Right atrium auricular region (tissue), 2 donors: ENCODE data around the gene RTBDN. TPM values are rescaled to one million over a fixed set of nuclear protein-coding genes. Genes with fewer than 3 reads are reported as not detected.

Source experiments
- DNase-seq: peaks from one replicate; pipeline ENCODE4 v3.0.0-alpha.2; 2019; ENCODE audit warnings: low spot score
- H3K27ac ChIP-seq, 2 donors: fragments of 200-600 bp; sonication (generic); 1 replicate in 1 of 2; 2 replicates in 1 of 2; pipeline ENCODE4 v1.5.1; 2016 to 2019
- H3K27me3 ChIP-seq, 2 donors: fragments of 200-600 bp; sonication (generic); one replicate each; pipeline versions ENCODE4 v1.5.1 to v1.6.0; 2017 to 2019
- H3K36me3 ChIP-seq: fragments of 200-600 bp; sonication (generic); one replicate; pipeline ENCODE4 v1.5.1; 2016
- H3K4me1 ChIP-seq, 2 donors: fragments of 200-600 bp; sonication (generic); one replicate each; pipeline versions ENCODE4 v1.5.1 to v1.6.0; 2017 to 2019
- H3K4me3 ChIP-seq, 2 donors: fragments of 200-600 bp; sonication (generic); 1 replicate in 1 of 2; 2 replicates in 1 of 2; pipeline ENCODE4 v1.5.1; 2017 to 2019; ENCODE audit warnings: mild to moderate bottlenecking in 1 of 2, moderate library complexity in 1 of 2
- H3K9me3 ChIP-seq, 2 donors: fragments of 200-600 bp; sonication (generic); one replicate each; pipeline ENCODE4 v1.5.1; 2019
- CTCF ChIP-seq, 2 donors: fragments of 200-600 bp; sonication (generic); IDR thresholded peaks; one replicate each; pipeline ENCODE4 v1.5.1; 2019; ENCODE audit warnings: antibody characterized with exemption in 2 of 2
- total RNA-seq, 2 donors: library from RNA; depleted of rRNA; stranded (reverse); fragments of >200 nt; gene quantifications; one replicate each; pipeline ENCODE4 v1.1.0, GENCODE V29; 2016

The RTBDN gene
- total RNA-seq, 2 donors from 2014 or later = not detected

GRCh38 chr19:12788042-12788681, 46.2 kb downstream of the RTBDN start:
- H3K27me3 ChIP-seq = no peaks in the 10 kb centered on the region
- peaks cover 0 to 72% of the 10 kb centered on the region in 2 donors for H3K4me1 ChIP-seq
- no peak for DNase-seq
- no peak for TF ChIP-seq CTCF (IDR thresholded peaks at IDR 0.05)
- no peaks in the 10 kb centered on the region for H3K9me3 ChIP-seq
- H3K36me3 ChIP-seq = peaks cover 9% of the 10 kb centered on the region
- peak overlapping the region; percentile 96 to 99 for H3K27ac ChIP-seq
- peak overlapping the region in 1 of 2 donors; percentile 82 for H3K4me3 ChIP-seq

- no peak for DNase-seq
- Histone ChIP-seq H3K36me3 (peaks cover 7% of the 10 kb centered on the region), H3K4me1 (peaks cover 0 to 78% of the 10 kb centered on the region in 2 donors), H3K4me3 (no peak overlapping the region), H3K27ac (peak overlapping the region; percentile 96 to 99), H3K27me3 (no peaks in the 10 kb centered on the region), H3K9me3 (no peaks in the 10 kb centered on the region)
- TF ChIP-seq CTCF (IDR thresholded peaks at IDR 0.05) = no peak
Observed at GRCh38 chr19:12787458-12787857, 46.9 kb downstream of the RTBDN start.

- H3K27ac ChIP-seq = peak overlapping the region; percentile 96 to 99
- DNase-seq = no peak
- H3K27me3 ChIP-seq = no peaks in the 10 kb centered on the region
- peaks cover 0 to 78% of the 10 kb centered on the region in 2 donors for H3K4me1 ChIP-seq
- no peaks in the 10 kb centered on the region for H3K9me3 ChIP-seq
- no peak for TF ChIP-seq CTCF (IDR thresholded peaks at IDR 0.05)
- peaks cover 2% of the 10 kb centered on the region for H3K36me3 ChIP-seq
- no peak overlapping the region for H3K4me3 ChIP-seq
Observed at GRCh38 chr19:12786952-12787351, 47.4 kb downstream of the RTBDN start.

- H3K27ac ChIP-seq = peak overlapping the region; percentile 96 to 99
- no peak for TF ChIP-seq CTCF (IDR thresholded peaks at IDR 0.05)
- no peaks in the 10 kb centered on the region for H3K27me3 ChIP-seq
- H3K9me3 ChIP-seq = no peaks in the 10 kb centered on the region
- DNase-seq = peak; percentile 85
- peaks cover 0 to 78% of the 10 kb centered on the region in 2 donors for H3K4me1 ChIP-seq
- no peak overlapping the region for H3K4me3 ChIP-seq
- H3K36me3 ChIP-seq = no peaks in the 10 kb centered on the region
Observed at GRCh38 chr19:12786141-12786870, 48.1 kb downstream of the RTBDN start.

GRCh38 chr19:12785431-12786031, 48.8 kb downstream of the RTBDN start:
- Histone ChIP-seq H3K27ac (peak overlapping the region; percentile 96 to 99), H3K4me3 (no peak overlapping the region), H3K36me3 (no peaks in the 10 kb centered on the region), H3K4me1 (peaks cover 0 to 72% of the 10 kb centered on the region in 2 donors), H3K9me3 (no peaks in the 10 kb centered on the region), H3K27me3 (no peaks in the 10 kb centered on the region)
- TF ChIP-seq CTCF (IDR thresholded peaks at IDR 0.05) = no peak
- no peak for DNase-seq
